GM18519 (cell line): Measurements from ENCODE around the gene CCR8.
"Not testable (repeated sequence)": the region's sequence is repeated elsewhere in the genome, so short reads cannot be mapped to it uniquely, and the experiment has no call there.

Experiments used
- ATAC-seq: cut with Tn5 transposase; IDR thresholded peaks from one replicate; pipeline ENCODE4 v1.9.1; 2021; ENCODE audit warnings: mild to moderate bottlenecking, moderate library complexity; ENCODE audit not compliant: unreplicated experiment, low FRiP score

CCR8 gene

DNA sequence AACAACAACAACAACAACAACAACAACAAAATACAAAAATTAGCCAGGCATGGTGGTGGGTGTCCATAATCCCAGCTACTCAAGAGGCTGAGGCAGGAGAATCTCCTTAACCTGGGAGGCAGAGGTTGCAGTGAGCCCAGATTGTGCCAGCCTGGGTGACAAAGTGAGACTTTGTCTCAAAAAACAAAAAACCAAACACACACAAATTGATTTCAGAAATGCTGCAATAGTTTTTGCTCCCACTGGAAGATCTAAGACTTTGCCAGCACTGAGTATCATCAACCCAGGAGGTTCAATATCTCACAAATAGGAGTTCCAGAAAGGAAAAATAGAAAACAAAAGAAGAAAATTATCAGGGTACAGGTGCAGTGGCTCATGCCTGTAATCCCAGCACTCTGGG lies 16.2 kb upstream of the CCR8 start:
- ATAC-seq: no peak

DNA sequence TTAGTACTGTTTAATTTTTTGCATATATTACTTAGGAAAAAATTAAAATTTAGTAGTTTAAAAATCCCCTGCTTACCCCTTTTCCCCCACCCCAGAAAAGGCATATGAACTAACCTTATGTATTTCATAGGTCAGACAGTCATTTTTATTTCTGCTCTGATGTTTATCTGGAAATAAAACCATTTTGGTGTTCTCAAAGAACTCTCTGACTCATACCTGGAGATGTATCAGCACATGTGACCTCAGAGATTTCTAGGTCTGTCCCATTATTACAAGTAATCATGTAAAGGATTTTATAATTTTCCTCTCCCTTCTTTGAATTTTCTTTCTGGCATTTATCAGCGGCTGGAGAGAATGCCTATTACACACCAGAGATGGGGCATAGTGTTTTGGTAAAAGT lies 14.1 kb upstream of the CCR8 start:
- ATAC-seq: no peak

DNA sequence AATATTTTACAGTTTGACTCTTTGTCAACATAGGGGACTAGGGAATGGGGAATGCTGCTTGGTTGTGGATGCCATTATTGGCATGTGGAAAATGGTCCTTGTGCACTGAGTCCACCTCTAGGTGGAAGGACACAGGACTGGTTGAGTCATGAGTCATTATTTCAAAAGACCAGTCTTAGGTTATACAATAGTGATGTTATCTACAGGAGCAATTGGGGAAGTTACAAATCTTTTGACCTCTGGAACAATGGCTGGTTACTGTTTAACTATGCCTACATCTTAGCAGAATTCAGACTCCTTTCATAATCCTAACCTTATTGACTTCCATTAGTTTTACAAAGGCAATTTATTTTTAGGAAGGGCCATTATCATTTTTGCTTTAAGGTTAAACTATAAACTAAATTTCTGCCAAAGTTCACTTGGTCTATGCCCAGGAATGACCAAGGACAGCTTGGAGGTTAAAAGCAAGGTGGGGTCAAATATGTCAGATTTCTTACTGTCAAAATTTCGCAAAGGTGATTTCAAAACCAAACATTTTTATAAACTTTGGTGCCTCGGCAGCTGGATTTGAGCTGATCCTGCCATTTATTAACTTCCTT lies 11.8 kb upstream of the CCR8 start:
- no peak for ATAC-seq

DNA sequence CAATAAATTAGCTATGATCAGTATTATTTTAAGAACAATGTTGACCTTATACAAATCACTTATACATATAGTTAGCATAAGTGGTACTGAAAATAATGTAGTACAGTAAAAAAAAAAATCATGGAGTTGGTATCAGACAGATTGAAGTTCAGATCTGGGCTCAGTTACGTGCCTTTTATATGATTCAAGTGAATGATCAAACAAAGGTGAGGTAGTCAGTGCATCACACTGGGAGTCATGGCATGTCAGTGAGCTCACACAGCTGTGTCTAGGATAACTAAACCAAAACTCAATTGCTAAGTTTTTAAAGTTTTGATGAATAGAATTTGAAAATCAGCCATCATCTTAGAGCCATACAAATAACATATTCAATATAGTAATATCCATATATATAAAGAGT lies 11.2 kb upstream of the CCR8 start:
- ATAC-seq: no peak

DNA sequence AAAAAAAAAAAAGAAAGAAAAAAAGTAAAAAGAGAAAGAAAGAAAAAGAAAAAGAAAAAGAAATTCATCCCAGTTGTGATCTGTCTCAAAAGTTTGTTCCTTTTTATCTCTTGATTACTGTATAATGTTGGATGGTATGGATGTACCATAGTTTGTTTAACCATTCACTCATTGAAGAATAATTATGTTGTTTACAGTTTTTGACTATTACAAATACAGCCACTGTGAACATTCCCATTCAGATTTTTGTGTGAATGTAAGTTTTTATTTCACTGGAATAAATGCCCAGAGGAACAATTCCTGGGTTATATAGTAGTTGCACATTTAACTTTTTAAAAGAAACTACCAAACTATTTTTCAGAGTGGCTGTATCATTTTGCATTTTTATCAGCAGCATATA lies 10.3 kb upstream of the CCR8 start:
- no peak for ATAC-seq

DNA sequence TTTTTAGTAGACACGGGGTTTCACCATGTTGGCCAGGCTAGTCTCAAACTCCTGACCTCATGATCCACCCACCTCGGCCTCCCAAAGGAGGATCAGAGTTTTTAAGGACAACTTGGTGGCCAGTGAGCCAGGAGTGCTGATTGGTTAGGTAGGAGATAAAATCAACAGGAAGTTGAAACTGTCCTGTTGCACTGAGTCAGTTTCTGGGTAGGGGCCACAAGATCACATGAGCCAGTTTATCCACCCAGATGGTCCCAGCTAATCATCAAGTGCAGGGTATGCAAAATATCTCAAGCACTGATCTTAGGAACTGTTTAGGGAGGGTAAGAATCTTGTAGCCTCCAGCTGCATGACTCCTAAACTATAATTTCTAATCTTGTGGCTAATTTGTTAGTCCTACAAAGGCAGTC lies 7.9 kb upstream of the CCR8 start:
- ATAC-seq: not testable (repeated sequence)

DNA sequence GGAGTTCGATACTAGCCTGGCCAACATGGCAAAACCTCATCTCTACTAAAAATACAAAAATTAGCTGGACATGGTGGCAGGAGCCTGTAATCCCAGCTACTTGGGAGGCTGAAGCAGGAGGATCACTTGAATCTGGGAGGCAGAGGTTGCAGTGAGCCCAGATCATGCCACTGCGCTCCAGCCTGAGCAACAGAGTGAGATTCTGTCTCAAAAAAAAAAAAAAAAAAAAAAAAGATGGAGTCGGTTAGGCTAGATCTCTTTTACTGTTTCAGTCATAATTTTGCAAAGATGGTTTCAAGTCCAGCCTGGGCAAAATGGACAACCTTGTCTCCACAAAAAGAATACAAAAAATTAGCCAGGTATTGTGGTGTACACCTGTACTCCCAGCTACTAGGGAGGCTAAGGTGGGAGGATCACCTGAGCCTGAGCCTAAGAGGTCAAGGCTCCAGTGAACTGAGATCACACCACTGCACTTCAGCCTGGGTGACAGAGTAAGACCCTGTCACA lies 7.2 kb upstream of the CCR8 start:
- not testable (repeated sequence) for ATAC-seq

DNA sequence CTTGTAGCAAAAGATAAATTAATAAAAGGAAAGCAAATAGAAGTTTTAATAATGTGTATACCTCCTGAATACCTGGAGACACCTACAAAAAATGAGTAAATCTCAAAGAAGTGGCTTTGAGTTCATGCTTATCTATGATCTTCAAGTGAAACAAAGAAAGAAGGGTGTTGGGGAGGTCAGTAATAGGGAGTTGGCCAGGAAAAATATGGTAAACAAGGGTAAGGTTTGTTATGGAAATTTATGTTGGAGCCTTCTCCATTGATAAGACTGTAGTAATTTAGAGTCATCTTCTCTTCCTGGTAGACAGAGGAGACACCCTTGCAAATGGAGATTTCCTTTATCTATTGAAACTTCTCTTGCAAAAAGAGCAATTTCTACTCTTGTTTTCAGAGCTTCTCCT lies 6.6 kb upstream of the CCR8 start:
- no peak for ATAC-seq

DNA sequence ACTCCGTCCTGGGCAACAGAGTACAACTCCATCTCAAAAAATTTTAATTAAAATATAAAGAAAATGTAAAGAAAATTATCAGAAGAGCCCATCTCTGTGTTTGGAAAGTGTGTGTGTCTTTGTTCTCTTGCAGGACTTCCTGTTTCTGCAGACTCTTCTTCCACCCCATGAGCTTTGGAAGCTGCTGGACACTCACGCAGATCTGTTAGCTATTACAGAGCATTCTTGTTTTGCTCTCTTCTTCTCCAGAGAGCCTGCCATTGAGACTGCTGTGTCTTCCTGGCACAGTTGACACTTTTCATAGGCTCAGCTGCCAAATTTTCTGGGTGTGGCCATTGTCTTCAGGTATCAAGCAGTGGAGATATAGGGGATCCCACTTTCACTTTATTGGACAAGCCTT lies 6.0 kb upstream of the CCR8 start:
- no peak for ATAC-seq

DNA sequence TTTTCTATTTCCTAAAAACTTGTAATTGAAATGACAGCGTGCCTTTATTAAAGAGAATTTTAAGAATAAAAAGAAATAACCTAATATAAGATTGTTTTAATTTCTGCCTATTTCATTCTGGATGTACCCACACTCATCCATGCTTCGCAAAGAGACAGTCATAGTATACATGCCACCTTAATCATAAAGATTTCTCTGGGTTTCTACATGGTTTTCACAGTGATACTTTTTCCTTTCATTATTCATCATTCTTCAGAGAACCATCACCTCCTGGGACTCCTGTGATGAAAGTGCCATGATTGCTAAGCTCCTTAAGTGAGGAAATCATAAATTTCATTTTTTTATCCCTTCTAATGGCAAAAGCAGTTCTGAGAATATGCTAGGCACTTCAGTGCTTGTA lies 4.3 kb upstream of the CCR8 start:
- no peak for ATAC-seq

DNA sequence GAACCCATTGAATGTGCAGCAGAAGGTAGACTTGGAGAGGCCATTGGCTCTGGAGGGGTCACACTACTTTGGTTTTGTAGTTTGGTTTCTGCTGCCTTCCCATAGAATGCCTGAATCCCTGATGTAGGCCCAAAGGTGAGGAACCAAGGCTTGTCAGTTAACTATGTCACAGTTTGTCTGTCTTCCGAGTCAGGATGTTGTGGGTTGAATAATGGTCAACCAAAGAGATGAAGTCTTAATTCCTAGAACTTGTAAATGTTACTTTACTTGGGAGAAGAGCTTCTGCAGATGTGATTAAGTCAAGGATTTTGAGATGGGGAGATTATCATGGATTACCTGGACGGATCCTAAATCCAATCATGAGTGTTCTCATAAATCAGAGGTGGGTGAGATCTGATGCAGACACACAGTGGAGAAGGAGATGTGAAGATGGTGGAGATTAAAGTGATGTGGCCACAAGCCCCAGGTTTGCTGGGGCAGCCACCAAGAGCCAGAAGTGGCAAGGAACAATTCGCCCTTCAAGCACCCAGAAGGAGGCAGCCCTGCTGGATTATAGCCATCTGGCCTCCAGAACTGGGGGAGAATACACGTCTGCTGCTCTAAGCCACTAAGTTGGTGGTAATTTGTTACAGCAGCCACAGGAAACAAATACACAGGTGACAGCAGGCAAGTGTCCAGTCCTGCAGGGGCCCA lies 2.3 kb upstream of the CCR8 start:
- no peak for ATAC-seq

DNA sequence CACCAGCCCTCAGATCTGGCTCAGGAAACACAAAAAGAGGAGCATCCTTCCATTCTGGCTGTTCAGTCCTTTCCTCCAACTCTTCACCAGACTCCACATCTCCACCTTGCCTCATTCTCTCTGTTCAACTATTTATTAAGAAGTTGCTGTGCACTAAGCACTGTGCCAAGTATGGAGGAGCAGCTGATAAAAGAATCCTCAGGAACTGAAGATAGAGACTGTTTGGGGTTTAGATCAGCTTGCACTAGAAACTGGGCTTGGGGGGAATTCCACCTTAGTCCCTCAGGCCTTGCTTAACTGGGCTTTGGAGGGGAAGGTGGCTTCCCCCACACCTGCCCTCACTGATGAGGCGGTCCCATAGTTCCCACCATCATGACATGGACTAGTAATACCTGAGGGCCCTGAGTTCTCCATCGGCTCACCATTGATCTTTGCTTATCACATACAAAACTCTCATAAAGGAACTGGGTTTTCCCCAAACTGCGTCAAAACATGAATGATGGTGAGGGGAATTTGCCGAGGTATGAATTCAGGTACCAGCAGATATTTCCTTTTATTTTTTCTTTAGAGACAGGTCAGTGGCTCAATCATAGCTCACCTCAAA lies 1.7 kb upstream of the CCR8 start:
- peak; percentile 42 for ATAC-seq

DNA sequence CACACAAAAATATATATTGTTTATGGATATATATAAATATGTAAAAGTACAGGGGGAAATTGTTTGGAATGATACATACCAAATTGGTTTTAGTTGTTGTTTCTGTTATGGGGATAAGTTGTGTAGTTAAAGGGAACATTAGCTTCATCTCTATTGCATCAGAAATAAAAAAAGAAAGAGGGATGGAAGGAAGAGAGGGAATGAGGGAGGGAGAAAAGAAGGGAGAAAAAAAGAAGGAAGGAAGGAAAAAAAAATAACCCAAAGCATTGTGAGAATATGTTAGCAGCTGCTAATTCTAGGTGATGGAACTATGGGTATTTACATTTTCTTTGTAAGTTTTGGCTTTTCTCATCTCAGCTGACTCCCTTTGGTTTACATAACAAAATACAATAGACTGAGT lies 1.3 kb downstream of the CCR8 start:
- ATAC-seq: no peak

DNA sequence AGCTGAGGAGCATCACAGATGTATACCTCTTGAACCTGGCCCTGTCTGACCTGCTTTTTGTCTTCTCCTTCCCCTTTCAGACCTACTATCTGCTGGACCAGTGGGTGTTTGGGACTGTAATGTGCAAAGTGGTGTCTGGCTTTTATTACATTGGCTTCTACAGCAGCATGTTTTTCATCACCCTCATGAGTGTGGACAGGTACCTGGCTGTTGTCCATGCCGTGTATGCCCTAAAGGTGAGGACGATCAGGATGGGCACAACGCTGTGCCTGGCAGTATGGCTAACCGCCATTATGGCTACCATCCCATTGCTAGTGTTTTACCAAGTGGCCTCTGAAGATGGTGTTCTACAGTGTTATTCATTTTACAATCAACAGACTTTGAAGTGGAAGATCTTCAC lies 3.0 kb downstream of the CCR8 start:
- no peak for ATAC-seq

DNA sequence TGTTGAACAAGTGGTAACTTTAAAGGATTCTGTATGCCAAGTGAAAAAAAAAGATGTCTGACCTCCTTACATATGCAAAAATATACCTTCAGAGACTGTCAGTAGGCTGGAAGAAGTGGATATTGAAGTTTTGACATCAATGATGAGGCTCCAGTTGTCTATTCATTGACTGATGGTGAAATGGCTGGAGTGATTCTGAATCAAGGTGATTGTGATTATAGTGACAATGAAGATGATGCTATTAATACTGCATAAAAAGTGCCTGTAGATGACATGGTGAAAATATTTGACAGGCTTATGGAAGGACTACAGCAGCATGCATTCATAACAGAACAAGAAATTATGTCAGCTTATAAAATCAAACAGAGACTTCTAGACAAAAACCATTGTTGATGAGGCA lies 4.1 kb downstream of the CCR8 start:
- ATAC-seq: no peak

DNA sequence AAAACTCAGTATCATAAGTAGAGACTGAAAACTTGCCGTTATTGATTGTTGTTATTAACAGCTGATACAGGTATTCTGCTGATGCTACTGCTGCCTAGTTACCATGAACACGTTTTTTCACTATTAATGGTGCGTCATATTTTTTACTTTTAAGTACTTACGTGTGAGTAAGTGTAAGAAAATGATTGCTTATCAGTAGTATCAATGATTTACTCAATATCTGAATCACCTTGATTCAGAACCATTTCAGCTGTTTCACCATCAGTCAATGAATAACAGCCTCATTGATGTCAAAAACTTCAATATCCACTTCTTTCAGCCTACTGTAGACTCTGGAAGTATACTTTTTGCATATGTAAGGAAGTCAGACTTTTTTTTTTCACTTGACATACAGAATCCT lies 4.7 kb downstream of the CCR8 start:
- no peak for ATAC-seq

DNA sequence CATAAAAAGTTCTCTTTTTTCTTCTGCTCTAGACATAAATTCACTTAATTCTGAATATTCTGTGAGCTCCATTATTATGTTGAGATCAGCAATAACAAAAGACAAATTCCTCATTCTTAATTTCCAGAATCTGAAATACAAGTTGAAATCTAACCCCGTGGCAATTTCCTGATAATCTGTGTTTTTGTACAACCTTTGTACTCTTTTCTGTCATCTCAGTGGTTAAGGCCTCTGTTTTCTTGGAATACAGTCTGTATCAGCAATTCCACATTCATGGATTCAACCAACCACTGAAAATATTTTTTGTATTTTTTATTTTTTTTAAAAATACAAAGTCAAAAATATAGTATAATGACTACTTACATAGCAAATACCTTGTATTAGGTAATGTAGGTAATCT lies 8.7 kb downstream of the CCR8 start:
- ATAC-seq: no peak

DNA sequence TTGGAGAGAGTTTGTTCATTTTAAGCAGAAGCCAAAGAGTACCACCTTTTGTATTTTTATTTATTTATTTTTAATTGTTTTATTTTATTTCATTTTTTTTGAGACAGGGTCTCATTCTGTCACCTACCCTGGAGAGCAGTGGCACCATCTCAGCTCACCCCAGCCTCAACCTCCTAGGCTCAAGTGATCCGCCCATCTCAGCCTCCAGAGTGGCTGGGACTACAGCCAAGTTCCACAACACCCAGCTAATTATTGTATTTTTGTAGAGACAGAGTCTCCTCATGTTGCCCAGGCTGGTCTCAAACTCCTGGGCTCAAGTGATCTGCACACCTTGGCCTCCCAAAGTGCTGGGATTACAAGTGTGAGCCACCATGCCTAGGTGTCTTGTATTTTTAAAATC lies 9.6 kb downstream of the CCR8 start:
- ATAC-seq: no peak

DNA sequence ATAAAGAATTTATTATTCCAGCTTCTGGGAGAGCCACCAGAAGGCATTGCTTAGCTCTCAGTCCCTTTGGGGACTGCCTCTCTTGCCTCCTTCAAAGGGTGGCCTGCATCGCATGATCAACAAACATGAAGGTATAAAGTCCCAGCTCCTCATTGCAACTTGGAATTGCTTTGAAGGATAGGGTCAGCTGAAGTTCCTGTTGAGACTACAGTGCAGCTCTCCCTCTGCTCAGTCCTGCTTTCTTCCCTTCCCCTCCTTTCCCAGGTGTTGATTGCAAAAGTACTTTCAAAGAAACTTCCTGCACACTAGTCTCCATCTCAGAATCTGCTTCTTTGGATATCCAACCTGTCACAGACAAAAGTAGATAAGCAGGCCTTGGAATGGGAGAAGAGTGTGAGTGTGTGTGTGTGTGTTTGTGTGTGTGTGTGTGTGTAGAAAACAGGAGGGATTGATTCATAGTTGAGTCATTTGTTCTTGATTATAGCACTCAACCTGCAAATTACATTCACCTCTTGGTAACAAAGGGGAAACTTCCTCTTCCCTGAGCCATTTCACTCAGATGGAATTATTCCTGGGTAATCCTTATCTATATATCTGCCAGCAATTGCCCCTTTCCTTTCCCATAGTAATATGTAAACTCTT lies 13.7 kb downstream of the CCR8 start:
- ATAC-seq: no peak

DNA sequence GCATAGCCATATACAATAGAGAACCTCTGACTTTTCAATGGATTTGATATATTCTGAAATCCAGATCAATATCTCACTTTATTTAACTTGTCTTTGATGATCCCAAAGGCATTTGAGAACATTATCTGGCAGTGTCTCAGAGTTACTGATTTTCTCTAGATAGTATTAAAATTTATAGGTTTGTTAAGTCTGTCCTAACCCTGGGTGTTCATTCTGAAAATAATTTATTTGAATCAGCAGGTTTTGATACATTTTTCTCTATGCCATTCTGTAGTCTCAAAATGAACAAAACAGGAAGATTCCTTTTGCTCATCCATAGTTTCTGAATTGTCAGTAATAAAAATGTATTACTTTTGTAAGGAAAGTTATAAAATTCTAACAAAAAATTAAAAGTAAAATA lies 14.3 kb downstream of the CCR8 start:
- no peak for ATAC-seq

DNA sequence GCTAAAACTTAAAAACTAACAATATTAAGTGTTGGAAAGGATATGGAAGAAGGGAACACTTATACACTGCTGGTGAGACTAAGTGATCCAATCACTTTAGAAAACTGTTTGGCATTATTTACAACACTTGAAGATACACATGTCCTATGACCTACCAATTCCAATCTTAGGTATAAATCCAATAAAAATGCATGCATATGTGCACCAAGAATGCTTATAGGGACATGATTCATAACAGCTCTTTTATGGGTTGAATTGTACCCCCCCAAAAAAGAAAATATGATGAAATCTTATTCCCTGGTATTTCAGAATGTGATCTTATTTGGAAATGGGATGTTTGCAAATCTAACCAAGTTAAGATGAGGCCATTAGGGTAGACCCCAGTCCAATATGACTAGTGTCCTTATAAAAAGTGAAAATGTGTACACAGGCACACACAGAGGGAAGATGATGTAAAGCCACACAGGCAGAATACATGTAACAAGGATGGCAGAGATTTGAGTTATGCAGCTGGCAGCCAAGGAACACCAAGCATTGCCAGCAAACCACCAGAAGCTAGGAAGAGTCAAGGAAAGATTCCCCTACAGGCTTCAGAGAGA lies 15.3 kb downstream of the CCR8 start:
- ATAC-seq: no peak
